Nephron progenitor cell (in vitro differentiated cells): ENCODE data around the gene LYRM4.

Experiments
- DNase-seq: peaks from one replicate; pipeline ENCODE4 v3.0.0; 2021
- H3K27ac Mint-ChIP-seq: 2 replicates; pipeline ENCODE4 v1.8.0; 2021; ENCODE audit warnings: mild to moderate bottlenecking, moderate library complexity, mixed read lengths
- H3K27me3 Mint-ChIP-seq: 2 replicates; pipeline ENCODE4 v1.8.0; 2021; ENCODE audit warnings: mild to moderate bottlenecking, low read depth, mixed read lengths; ENCODE audit not compliant: poor library complexity
- H3K36me3 Mint-ChIP-seq: 2 replicates; pipeline ENCODE4 v1.8.0; 2021; ENCODE audit warnings: low read depth, mixed read lengths
- H3K4me1 Mint-ChIP-seq: 2 replicates; pipeline ENCODE4 v1.8.0; 2021; ENCODE audit warnings: mixed read lengths
- H3K4me3 Mint-ChIP-seq: 2 replicates; pipeline ENCODE4 v1.8.0; 2021; ENCODE audit warnings: mild to moderate bottlenecking, moderate library complexity, mixed read lengths
- H3K9me3 Mint-ChIP-seq: 2 replicates; pipeline ENCODE4 v1.8.0; 2021; ENCODE audit warnings: mild to moderate bottlenecking, moderate library complexity, mixed read lengths
- CTCF ChIP-seq: fragments of 200-600 bp; sonication (generic); IDR thresholded peaks from 2 replicates; pipeline ENCODE4 v1.5.0; 2021; ENCODE audit warnings: antibody characterized with exemption

The LYRM4 gene

GRCh38 chr6:5149159-5149704, 111.5 kb downstream of the LYRM4 start:
- H3K4me1 Mint-ChIP-seq = peaks cover 73% of the 10 kb centered on the region
- peaks cover 2% of the 10 kb centered on the region for H3K36me3 Mint-ChIP-seq
- H3K4me3 Mint-ChIP-seq = no peak overlapping the region
- H3K27me3 Mint-ChIP-seq = peaks cover 3% of the 10 kb centered on the region
- TF ChIP-seq CTCF = no peak
- no peak overlapping the region for H3K27ac Mint-ChIP-seq
- no peak for DNase-seq
- no peaks in the 10 kb centered on the region for H3K9me3 Mint-ChIP-seq

- peak overlapping the region; percentile 77 for H3K27ac Mint-ChIP-seq
- H3K27me3 Mint-ChIP-seq = no peaks in the 10 kb centered on the region
- H3K9me3 Mint-ChIP-seq = no peaks in the 10 kb centered on the region
- peaks cover 66% of the 10 kb centered on the region for H3K4me1 Mint-ChIP-seq
- no peak for TF ChIP-seq CTCF
- peak; percentile 16 for DNase-seq
- no peak overlapping the region for H3K4me3 Mint-ChIP-seq
- H3K36me3 Mint-ChIP-seq = no peaks in the 10 kb centered on the region
These were observed 114.4 kb downstream of the LYRM4 start for GRCh38 chr6:5146398-5146797.

- no peak overlapping the region for H3K4me3 Mint-ChIP-seq
- peak; percentile 95 for TF ChIP-seq CTCF
- H3K4me1 Mint-ChIP-seq = peaks cover 48% of the 10 kb centered on the region
- no peaks in the 10 kb centered on the region for H3K36me3 Mint-ChIP-seq
- H3K27ac Mint-ChIP-seq = no peak overlapping the region
- peak; percentile 89 for DNase-seq
- H3K27me3 Mint-ChIP-seq = no peaks in the 10 kb centered on the region
- H3K9me3 Mint-ChIP-seq = no peaks in the 10 kb centered on the region
These were observed 117.0 kb downstream of the LYRM4 start for GRCh38 chr6:5143634-5144311.

- H3K9me3 Mint-ChIP-seq = no peaks in the 10 kb centered on the region
- no peaks in the 10 kb centered on the region for H3K27me3 Mint-ChIP-seq
- H3K4me3 Mint-ChIP-seq = no peak overlapping the region
- no peak for TF ChIP-seq CTCF
- peaks cover 41% of the 10 kb centered on the region for H3K4me1 Mint-ChIP-seq
- DNase-seq = no peak
- H3K27ac Mint-ChIP-seq = no peak overlapping the region
- no peaks in the 10 kb centered on the region for H3K36me3 Mint-ChIP-seq
These were observed 117.8 kb downstream of the LYRM4 start for GRCh38 chr6:5142915-5143314.

GRCh38 chr6:5142131-5142530, 118.6 kb downstream of the LYRM4 start:
- H3K4me3 Mint-ChIP-seq = no peak overlapping the region
- H3K27ac Mint-ChIP-seq = no peak overlapping the region

More at GRCh38 chr6:5142131-5142530, 118.6 kb downstream of the LYRM4 start:
- DNase-seq = no peak
- no peak for TF ChIP-seq CTCF
- Mint-ChIP-seq H3K9me3 (no peaks in the 10 kb centered on the region), H3K27me3 (no peaks in the 10 kb centered on the region), H3K4me1 (peaks cover 33% of the 10 kb centered on the region), H3K36me3 (no peaks in the 10 kb centered on the region)
